Measurements from ENCODE around the gene SLC17A5. TPM values are rescaled to one million over a fixed set of nuclear protein-coding genes. Genes with fewer than 3 reads are reported as not detected.
A peak's percentile ranks its signal among the peaks of the same experiment; 100 is the strongest.

Gene SLC17A5
- total and polyA plus RNA-seq, 8 donors = 2.4 to 11.0 (median 5.4) TPM

GRCh38 chr6:73665686-73666319, 12.0 kb upstream of the SLC17A5 start:
- Histone ChIP-seq H3K4me3 (no peak overlapping the region), H3K36me3 (no peaks in the 10 kb centered on the region), H3K27me3 (peaks cover 0 to 4% (median 0%) of the 10 kb centered on the region in 4 donors), H3K9me3 (no peaks in the 10 kb centered on the region), H3K4me1 (no peaks in the 10 kb centered on the region), H3K27ac (no peak overlapping the region)
- no peak for DNase-seq
- TF ChIP-seq CTCF (IDR thresholded peaks at IDR 0.05) = no peak
- ATAC-seq = peak in 1 of 4 donors; percentile 62
- 36 to 37% methylated on average over 3 of the region's 3 CpGs for WGBS, 2 donors
- intact Hi-C loops (cut with DNase I) = no loop called here
- peak; percentile 54 for FAIRE-seq

GRCh38 chr6:73664701-73665100, 10.9 kb upstream of the SLC17A5 start:
- TF ChIP-seq CTCF (IDR thresholded peaks at IDR 0.05) = no peak
- Histone ChIP-seq H3K36me3 (no peaks in the 10 kb centered on the region), H3K27ac (no peak overlapping the region), H3K4me3 (no peak overlapping the region), H3K9me3 (no peaks in the 10 kb centered on the region), H3K4me1 (no peaks in the 10 kb centered on the region), H3K27me3 (peaks cover 0 to 2% (median 0%) of the 10 kb centered on the region in 4 donors)
- ATAC-seq = no peak
- WGBS, 2 donors = 75 to 87% methylated on average over 2 of the region's 2 CpGs
- intact Hi-C loops (cut with DNase I) = no loop called here
- FAIRE-seq = no peak
- DNase-seq = no peak

- no peak for DNase-seq
- WGBS, 2 donors = 84 to 89% methylated on average over 3 of the region's 3 CpGs
- no peak for FAIRE-seq
Measured at GRCh38 chr6:73657201-73657600, 3.4 kb upstream of the SLC17A5 start.

GRCh38 chr6:73656531-73657145, 2.8 kb upstream of the SLC17A5 start:
- H3K36me3 ChIP-seq = no peaks in the 10 kb centered on the region
- no peaks in the 10 kb centered on the region for H3K27me3 ChIP-seq
- TF ChIP-seq CTCF (IDR thresholded peaks at IDR 0.05) = no peak
- no peak for DNase-seq
- no peak for ATAC-seq
- H3K4me3 ChIP-seq = no peak overlapping the region
- WGBS, 2 donors = 85 to 93% methylated on average over 2 of the region's 2 CpGs
- H3K4me1 ChIP-seq = peaks cover 0 to 12% (median 0%) of the 10 kb centered on the region in 3 donors
- no peak overlapping the region for H3K27ac ChIP-seq
- FAIRE-seq = no peak
- intact Hi-C loops (cut with DNase I) = no loop called here
- no peaks in the 10 kb centered on the region for H3K9me3 ChIP-seq

More at GRCh38 chr6:73657201-73657600, 3.4 kb upstream of the SLC17A5 start:
- no peaks in the 10 kb centered on the region for H3K36me3 ChIP-seq
- no peak overlapping the region for H3K4me3 ChIP-seq
- intact Hi-C loops (cut with DNase I) = no loop called here
- no peak for ATAC-seq
- no peaks in the 10 kb centered on the region for H3K9me3 ChIP-seq
- no peak overlapping the region for H3K27ac ChIP-seq
- TF ChIP-seq CTCF (IDR thresholded peaks at IDR 0.05) = no peak
- no peaks in the 10 kb centered on the region for H3K27me3 ChIP-seq
- peaks cover 0 to 6% (median 0%) of the 10 kb centered on the region in 3 donors for H3K4me1 ChIP-seq

- intact Hi-C loops (cut with DNase I) = no loop called here
- Histone ChIP-seq H3K27me3 (no peaks in the 10 kb centered on the region), H3K27ac (peak overlapping the region in 1 of 4 donors; percentile 98), H3K4me1 (peaks cover 0 to 12% (median 0%) of the 10 kb centered on the region in 3 donors), H3K4me3 (peak overlapping the region in 1 of 4 donors; percentile 98), H3K9me3 (no peaks in the 10 kb centered on the region), H3K36me3 (no peaks in the 10 kb centered on the region)
- no peak for TF ChIP-seq CTCF (IDR thresholded peaks at IDR 0.05)
- WGBS, 2 donors = 82 to 92% methylated on average over 2 of the region's 2 CpGs
- DNase-seq (no peak), ATAC-seq (no peak), FAIRE-seq (no peak)
Measured at GRCh38 chr6:73655341-73655917, 1.6 kb upstream of the SLC17A5 start.
